Natural killer cell (primary cell): Measurements from ENCODE around the gene TTI1. TPM values are rescaled to one million over a fixed set of nuclear protein-coding genes. Genes with fewer than 3 reads are reported as not detected.

Experiments
- ATAC-seq, 3 donors: fragments of 150-1000 bp in 2 of 3; fragments of 200-7000 bp in 1 of 3; cut with Tn5 transposase; 1 replicate in 1 of 3; 2 replicates in 2 of 3; pipeline ENCODE4 v1.10.0; 2021; ENCODE audit warnings: mild to moderate bottlenecking in 2 of 3, moderate library complexity in 2 of 3
- DNase-seq, 2 donors: peaks; one replicate each; pipeline versions ENCODE4 v3.0.0 to v3.0.0-alpha.2; 2013 to 2021; ENCODE audit warnings: mixed read lengths in 1 of 2
- H3K27ac ChIP-seq: one replicate; pipeline ENCODE4 v1.5.1; 2013; ENCODE audit warnings: mild to moderate bottlenecking, low read length
- H3K27me3 ChIP-seq: one replicate; pipeline ENCODE4 v1.6.1; 2013; ENCODE audit warnings: low read length; ENCODE audit not compliant: control insufficient read depth, insufficient read depth
- H3K36me3 ChIP-seq: one replicate; pipeline ENCODE4 v1.6.1; 2013; ENCODE audit warnings: low read length; ENCODE audit not compliant: control insufficient read depth, insufficient read depth
- H3K4me1 ChIP-seq: one replicate; pipeline ENCODE4 v1.6.1; 2013; ENCODE audit warnings: low read length; ENCODE audit not compliant: control insufficient read depth, insufficient read depth
- H3K4me3 ChIP-seq: one replicate; pipeline ENCODE4 v1.5.1; 2013; ENCODE audit warnings: low read length
- H3K9me3 ChIP-seq: one replicate; pipeline ENCODE4 v1.6.1; 2013; ENCODE audit warnings: low read length; ENCODE audit not compliant: control insufficient read depth, insufficient read depth
- H3K27ac Mint-ChIP-seq, 2 donors: one replicate each; pipeline ENCODE4 v1.8.0; 2022; ENCODE audit warnings: mild to moderate bottlenecking in 2 of 2, mixed read lengths in 2 of 2, moderate library complexity in 1 of 2
- H3K27me3 Mint-ChIP-seq, 2 donors: one replicate each; pipeline ENCODE4 v1.8.0; 2022; ENCODE audit warnings: low read depth in 2 of 2, mixed read lengths in 2 of 2
- H3K36me3 Mint-ChIP-seq: one replicate; pipeline ENCODE4 v1.8.0; 2022; ENCODE audit warnings: mixed read lengths
- H3K4me1 Mint-ChIP-seq, 2 donors: one replicate each; pipeline ENCODE4 v1.8.0; 2022; ENCODE audit warnings: mixed read lengths in 2 of 2
- H3K4me3 Mint-ChIP-seq: one replicate; pipeline ENCODE4 v1.8.0; 2022; ENCODE audit warnings: mild to moderate bottlenecking, moderate library complexity, mixed read lengths
- H3K9me3 Mint-ChIP-seq, 2 donors: one replicate each; pipeline ENCODE4 v1.8.0; 2022; ENCODE audit warnings: mixed read lengths in 2 of 2
- WGBS: methylation state at CpG from one replicate; pipeline ENCODE4 v1.1.7; 2013; ENCODE audit warnings: missing lambda C conversion rate; ENCODE audit not compliant: insufficient coverage; 5-methylcytosine and 5-hydroxymethylcytosine counted together
- intact Hi-C: fragments of 100-400 bp; cut with micrococcal nuclease; formaldehyde crosslinking; loops from one replicate; pipeline ENCODE4 v1.14.2; 2022
- total RNA-seq, 4 donors: library from RNA; stranded (reverse); fragments of 120-200 nt in 1 of 4; gene quantifications; one replicate each; pipeline versions ENCODE4 v1.2.3 to v1.2.4, GENCODE V29; 2013 to 2022
- TF ChIP-seq, protein P1 (sequence below): fragments of 200-600 bp; IDR thresholded peaks from one replicate; pipeline ENCODE4 v1.8.0; 2022; ENCODE audit warnings: antibody characterized with exemption

The TTI1 gene
- total RNA-seq, 3 donors from 2014 or later (not counting 1 experiment from before 2014, with no cell fraction given): 15.9 to 23.9 (median 18.9) TPM

DNA sequence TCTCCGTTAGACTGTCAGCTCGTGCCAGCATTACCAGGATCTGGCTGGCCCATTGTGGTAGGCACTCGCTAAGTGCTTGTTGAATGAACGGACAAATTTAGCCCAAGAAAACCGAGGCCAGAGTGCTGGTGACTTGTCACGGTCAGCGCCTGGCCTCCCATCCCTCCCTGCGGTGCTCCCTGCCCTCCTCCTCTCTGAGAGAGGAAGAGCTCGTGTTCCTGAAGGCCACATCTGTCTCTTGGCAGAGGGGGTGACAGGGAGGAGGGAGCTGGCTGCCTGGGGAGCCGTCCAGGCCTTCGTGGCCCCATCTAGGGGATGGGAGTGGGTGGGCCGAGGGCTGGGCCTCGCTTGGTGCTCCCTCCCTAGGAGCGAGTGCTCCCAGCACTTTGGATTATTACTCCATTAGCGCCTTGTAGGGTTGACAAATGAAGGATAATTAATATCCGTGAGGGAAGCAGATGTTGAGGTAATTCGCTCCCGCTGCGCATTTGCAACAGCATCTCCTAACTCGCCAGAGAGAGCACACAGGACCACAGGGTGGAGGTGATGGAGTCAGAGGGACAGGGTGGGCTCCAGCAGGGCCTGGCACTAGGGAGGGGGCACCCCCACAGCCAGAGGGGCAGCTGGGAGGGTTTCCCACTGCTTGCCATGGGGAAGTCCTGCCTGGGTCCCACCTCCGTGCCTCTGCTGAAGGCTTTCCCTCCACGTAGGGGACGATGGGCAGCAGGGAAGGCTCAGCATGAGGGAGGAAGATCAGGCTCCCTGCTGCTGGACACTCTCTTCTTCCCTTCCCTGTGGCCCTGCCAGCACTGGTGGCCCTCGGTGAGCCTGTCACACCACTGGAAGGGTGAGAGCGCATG is 93.3 kb downstream of the TTI1 start:
- no peaks in the 10 kb centered on the region for H3K4me1 Mint-ChIP-seq
- intact Hi-C loops: no loop called here
- ATAC-seq: no peak
- no peaks in the 10 kb centered on the region for H3K27me3 Mint-ChIP-seq
- H3K4me3 Mint-ChIP-seq: no peak overlapping the region
- no peak overlapping the region for H3K27ac ChIP-seq
- TF ChIP-seq, protein P1, sequence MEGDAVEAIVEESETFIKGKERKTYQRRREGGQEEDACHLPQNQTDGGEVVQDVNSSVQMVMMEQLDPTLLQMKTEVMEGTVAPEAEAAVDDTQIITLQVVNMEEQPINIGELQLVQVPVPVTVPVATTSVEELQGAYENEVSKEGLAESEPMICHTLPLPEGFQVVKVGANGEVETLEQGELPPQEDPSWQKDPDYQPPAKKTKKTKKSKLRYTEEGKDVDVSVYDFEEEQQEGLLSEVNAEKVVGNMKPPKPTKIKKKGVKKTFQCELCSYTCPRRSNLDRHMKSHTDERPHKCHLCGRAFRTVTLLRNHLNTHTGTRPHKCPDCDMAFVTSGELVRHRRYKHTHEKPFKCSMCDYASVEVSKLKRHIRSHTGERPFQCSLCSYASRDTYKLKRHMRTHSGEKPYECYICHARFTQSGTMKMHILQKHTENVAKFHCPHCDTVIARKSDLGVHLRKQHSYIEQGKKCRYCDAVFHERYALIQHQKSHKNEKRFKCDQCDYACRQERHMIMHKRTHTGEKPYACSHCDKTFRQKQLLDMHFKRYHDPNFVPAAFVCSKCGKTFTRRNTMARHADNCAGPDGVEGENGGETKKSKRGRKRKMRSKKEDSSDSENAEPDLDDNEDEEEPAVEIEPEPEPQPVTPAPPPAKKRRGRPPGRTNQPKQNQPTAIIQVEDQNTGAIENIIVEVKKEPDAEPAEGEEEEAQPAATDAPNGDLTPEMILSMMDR: no peak
- no peak for DNase-seq
- WGBS: 88% methylated on average over 24 of the region's 25 CpGs
- no peaks in the 10 kb centered on the region for H3K36me3 Mint-ChIP-seq
- no peaks in the 10 kb centered on the region for H3K4me1 ChIP-seq
- H3K36me3 ChIP-seq: no peaks in the 10 kb centered on the region
- H3K9me3 ChIP-seq: no peaks in the 10 kb centered on the region
- H3K4me3 ChIP-seq: no peak overlapping the region
- no peaks in the 10 kb centered on the region for H3K27me3 ChIP-seq
- no peak overlapping the region for H3K27ac Mint-ChIP-seq
- H3K9me3 Mint-ChIP-seq: no peaks in the 10 kb centered on the region

DNA sequence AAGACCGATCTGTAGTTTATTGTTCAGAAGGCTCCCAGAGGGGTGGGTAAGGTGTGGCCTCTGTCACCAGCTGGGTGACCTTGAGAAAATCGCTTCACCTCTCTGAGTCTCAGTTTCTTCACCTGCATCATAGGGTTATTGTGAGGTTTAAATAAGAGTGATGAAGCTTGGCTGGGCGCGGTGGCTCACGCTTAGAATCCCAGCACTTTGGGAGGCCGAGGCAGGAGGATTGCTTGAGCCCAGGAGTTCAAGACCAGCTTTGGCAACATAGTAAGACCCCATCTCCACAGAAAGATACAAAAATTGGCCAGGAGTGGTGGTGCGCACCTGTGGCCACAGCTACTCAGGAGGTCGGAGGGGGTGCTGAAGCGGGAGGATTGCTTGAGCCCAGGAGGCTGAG is 94.3 kb downstream of the TTI1 start:
- ATAC-seq: no peak
- Mint-ChIP-seq H3K36me3 (no peaks in the 10 kb centered on the region), H3K27me3 (no peaks in the 10 kb centered on the region), H3K9me3 (no peaks in the 10 kb centered on the region), H3K4me1 (no peaks in the 10 kb centered on the region), H3K27ac (no peak overlapping the region), H3K4me3 (no peak overlapping the region)
- Histone ChIP-seq H3K4me1 (no peaks in the 10 kb centered on the region), H3K36me3 (no peaks in the 10 kb centered on the region), H3K27me3 (no peaks in the 10 kb centered on the region), H3K9me3 (no peaks in the 10 kb centered on the region), H3K4me3 (no peak overlapping the region), H3K27ac (no peak overlapping the region)
- intact Hi-C loops: no loop called here
- TF ChIP-seq, protein P1: no peak
- 94% methylated on average over 9 of the region's 9 CpGs for WGBS
- no peak for DNase-seq

DNA sequence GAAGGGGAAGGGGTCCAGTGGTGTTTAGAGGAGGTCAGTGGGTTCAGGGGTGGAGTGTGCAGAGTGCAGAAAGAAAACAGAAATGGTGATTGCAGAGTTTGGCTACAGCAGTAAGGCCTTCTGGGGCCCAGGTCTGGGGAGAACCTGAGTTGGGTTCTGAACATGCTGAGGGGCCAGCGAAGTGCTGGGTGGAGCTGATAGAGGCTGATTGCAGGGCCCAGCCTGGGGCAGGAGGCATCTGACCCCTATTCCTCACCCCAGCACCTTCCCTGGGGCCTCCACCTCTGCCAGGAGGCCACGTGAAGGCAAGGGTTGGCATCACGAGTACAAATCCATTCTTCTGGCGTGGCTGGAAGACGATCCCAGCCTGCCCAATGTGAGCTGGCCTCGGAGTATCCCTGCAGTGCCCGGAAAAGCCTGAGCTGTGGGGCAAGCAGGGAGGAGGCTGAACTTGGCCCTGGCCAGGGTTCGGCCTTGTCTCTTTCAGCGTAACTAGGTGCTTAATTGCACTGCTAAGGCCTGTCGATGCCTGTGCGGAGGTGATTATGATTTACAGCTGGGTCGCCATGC is 95.0 kb downstream of the TTI1 start:
- TF ChIP-seq, protein P1: no peak
- no peak overlapping the region for H3K4me3 ChIP-seq
- intact Hi-C loops: no loop called here
- no peaks in the 10 kb centered on the region for H3K4me1 ChIP-seq
- DNase-seq: no peak
- Mint-ChIP-seq H3K27ac (no peak overlapping the region), H3K4me3 (no peak overlapping the region), H3K4me1 (no peaks in the 10 kb centered on the region), H3K36me3 (no peaks in the 10 kb centered on the region), H3K27me3 (no peaks in the 10 kb centered on the region), H3K9me3 (no peaks in the 10 kb centered on the region)
- whole genome bisulfite sequencing: 89% methylated on average over 12 of the region's 12 CpGs
- H3K27me3 ChIP-seq: no peaks in the 10 kb centered on the region
- no peaks in the 10 kb centered on the region for H3K9me3 ChIP-seq
- no peaks in the 10 kb centered on the region for H3K36me3 ChIP-seq
- no peak overlapping the region for H3K27ac ChIP-seq
- ATAC-seq: no peak
